A549 (cell line): ENCODE results near the gene ERP44.

Source experiments
- CTCF ChIP-seq: fragments of >200 bp; sonication (Bioruptor Twin); formaldehyde crosslinking; IDR thresholded peaks from 3 replicates; pipeline ENCODE4 v1.5.1; 2016
- TFCP2L1 ChIP-seq: fragments of 250-450 bp; sonication (Bioruptor Pico); IDR thresholded peaks from 2 replicates; pipeline ENCODE4 v1.5.0; 2021; ENCODE audit warnings: mild to moderate bottlenecking
- TF ChIP-seq, protein P1 (sequence below): fragments of 200-600 bp; sonication (generic); IDR thresholded peaks from 2 replicates; pipeline ENCODE4 v1.6.1; 2016; ENCODE audit warnings: antibody characterized with exemption, mild to moderate bottlenecking, moderate library complexity
- TF ChIP-seq, protein P2 (sequence below): IDR thresholded peaks from 2 replicates; pipeline ENCODE4 v1.6.1; 2012

GRCh38 chr9:100066539-100066938, 32.3 kb downstream of the ERP44 start:
- no peak for TF ChIP-seq CTCF
- TF ChIP-seq, protein P1, sequence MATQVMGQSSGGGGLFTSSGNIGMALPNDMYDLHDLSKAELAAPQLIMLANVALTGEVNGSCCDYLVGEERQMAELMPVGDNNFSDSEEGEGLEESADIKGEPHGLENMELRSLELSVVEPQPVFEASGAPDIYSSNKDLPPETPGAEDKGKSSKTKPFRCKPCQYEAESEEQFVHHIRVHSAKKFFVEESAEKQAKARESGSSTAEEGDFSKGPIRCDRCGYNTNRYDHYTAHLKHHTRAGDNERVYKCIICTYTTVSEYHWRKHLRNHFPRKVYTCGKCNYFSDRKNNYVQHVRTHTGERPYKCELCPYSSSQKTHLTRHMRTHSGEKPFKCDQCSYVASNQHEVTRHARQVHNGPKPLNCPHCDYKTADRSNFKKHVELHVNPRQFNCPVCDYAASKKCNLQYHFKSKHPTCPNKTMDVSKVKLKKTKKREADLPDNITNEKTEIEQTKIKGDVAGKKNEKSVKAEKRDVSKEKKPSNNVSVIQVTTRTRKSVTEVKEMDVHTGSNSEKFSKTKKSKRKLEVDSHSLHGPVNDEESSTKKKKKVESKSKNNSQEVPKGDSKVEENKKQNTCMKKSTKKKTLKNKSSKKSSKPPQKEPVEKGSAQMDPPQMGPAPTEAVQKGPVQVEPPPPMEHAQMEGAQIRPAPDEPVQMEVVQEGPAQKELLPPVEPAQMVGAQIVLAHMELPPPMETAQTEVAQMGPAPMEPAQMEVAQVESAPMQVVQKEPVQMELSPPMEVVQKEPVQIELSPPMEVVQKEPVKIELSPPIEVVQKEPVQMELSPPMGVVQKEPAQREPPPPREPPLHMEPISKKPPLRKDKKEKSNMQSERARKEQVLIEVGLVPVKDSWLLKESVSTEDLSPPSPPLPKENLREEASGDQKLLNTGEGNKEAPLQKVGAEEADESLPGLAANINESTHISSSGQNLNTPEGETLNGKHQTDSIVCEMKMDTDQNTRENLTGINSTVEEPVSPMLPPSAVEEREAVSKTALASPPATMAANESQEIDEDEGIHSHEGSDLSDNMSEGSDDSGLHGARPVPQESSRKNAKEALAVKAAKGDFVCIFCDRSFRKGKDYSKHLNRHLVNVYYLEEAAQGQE: no peak
- TF ChIP-seq, protein P2, sequence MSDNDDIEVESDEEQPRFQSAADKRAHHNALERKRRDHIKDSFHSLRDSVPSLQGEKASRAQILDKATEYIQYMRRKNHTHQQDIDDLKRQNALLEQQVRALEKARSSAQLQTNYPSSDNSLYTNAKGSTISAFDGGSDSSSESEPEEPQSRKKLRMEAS: no peak
- no peak for TF ChIP-seq TFCP2L1 (CRISPR knock-in tag)
